Activated T-helper 2 cell treated with anti-CD3 and anti-CD28 coated beads, Interferon-gamma antibody, Interleukin-2, Interleukin-4, amounts not matched to agents 10 μg/mL and 5 μg/mL and 100 μg/mL, durations not matched to agents 14 hours and 24 hours and 36 hours (primary cell): ENCODE data around the gene RAX. TPM values are rescaled to one million over a fixed set of nuclear protein-coding genes. Genes with fewer than 3 reads are reported as not detected.

Source experiments
- DNase-seq: peaks from one replicate; pipeline ENCODE4 v3.0.0; 2021; ENCODE audit warnings: low spot score
- H3K27ac Mint-ChIP-seq: one replicate; pipeline ENCODE4 v1.8.0; 2021; ENCODE audit warnings: mixed read lengths
- H3K27me3 Mint-ChIP-seq: one replicate; pipeline ENCODE4 v1.8.0; 2021; ENCODE audit warnings: low read depth, mixed read lengths
- H3K36me3 Mint-ChIP-seq: one replicate; pipeline ENCODE4 v1.8.0; 2021; ENCODE audit warnings: low read depth, mixed read lengths
- H3K4me1 Mint-ChIP-seq: one replicate; pipeline ENCODE4 v1.8.0; 2021; ENCODE audit warnings: low read depth, mixed read lengths
- H3K4me3 Mint-ChIP-seq: one replicate; pipeline ENCODE4 v1.8.0; 2021; ENCODE audit warnings: low read depth, mild to moderate bottlenecking, moderate library complexity, mixed read lengths
- H3K9me3 Mint-ChIP-seq: one replicate; pipeline ENCODE4 v1.8.0; 2021; ENCODE audit warnings: mixed read lengths
- intact Hi-C: fragments of 100-400 bp; cut with micrococcal nuclease; formaldehyde crosslinking; loops from one replicate; pipeline ENCODE4 v1.15.1; 2023
- total RNA-seq: library from RNA; stranded (reverse); gene quantifications from 2 replicates; pipeline ENCODE4 v1.2.3, GENCODE V29; 2022

RAX gene
- total RNA-seq, 1 donor from 2014 or later = not detected

- no peak for DNase-seq
- intact Hi-C loops = no loop called here
- no peaks in the 10 kb centered on the region for H3K9me3 Mint-ChIP-seq
- H3K4me1 Mint-ChIP-seq = peaks cover 16% of the 10 kb centered on the region
- no peak overlapping the region for H3K27ac Mint-ChIP-seq
- no peaks in the 10 kb centered on the region for H3K36me3 Mint-ChIP-seq
- H3K4me3 Mint-ChIP-seq = no peak overlapping the region
- H3K27me3 Mint-ChIP-seq = peaks cover 80% of the 10 kb centered on the region
Observed at GRCh38 chr18:59270689-59271257, 2.5 kb downstream of the RAX start.

- peak overlapping the region; percentile 59 for H3K4me3 Mint-ChIP-seq
- intact Hi-C loops = loop anchor here (1.0 to 5.0 kb wide), 3 partner anchors 185 to 1832 kb away; partner anchors contain the start of genes CCBE1 and ONECUT2
Observed at GRCh38 chr18:59269563-59270119, 3.6 kb downstream of the RAX start.

GRCh38 chr18:59268721-59269562, 4.3 kb downstream of the RAX start:
- intact Hi-C loops = loop anchor here (1.0 to 5.0 kb wide), 3 partner anchors 185 to 1832 kb away; partner anchors contain the start of genes CCBE1 and ONECUT2
- Mint-ChIP-seq H3K9me3 (no peaks in the 10 kb centered on the region), H3K27me3 (peaks cover 77% of the 10 kb centered on the region), H3K4me1 (peaks cover 16% of the 10 kb centered on the region), H3K36me3 (no peaks in the 10 kb centered on the region), H3K27ac (no peak overlapping the region), H3K4me3 (peak overlapping the region; percentile 37)
- DNase-seq = peak; percentile 40

More at GRCh38 chr18:59269563-59270119, 3.6 kb downstream of the RAX start:
- H3K36me3 Mint-ChIP-seq = no peaks in the 10 kb centered on the region
- H3K9me3 Mint-ChIP-seq = no peaks in the 10 kb centered on the region
- peaks cover 16% of the 10 kb centered on the region for H3K4me1 Mint-ChIP-seq
- H3K27ac Mint-ChIP-seq = peak overlapping the region; percentile 33
- peaks cover 79% of the 10 kb centered on the region for H3K27me3 Mint-ChIP-seq
- DNase-seq = no peak

GRCh38 chr18:59268127-59268720, 5.0 kb downstream of the RAX start:
- Mint-ChIP-seq H3K27ac (no peak overlapping the region), H3K4me1 (peaks cover 16% of the 10 kb centered on the region), H3K4me3 (peak overlapping the region; percentile 5), H3K36me3 (no peaks in the 10 kb centered on the region), H3K27me3 (peaks cover 79% of the 10 kb centered on the region), H3K9me3 (no peaks in the 10 kb centered on the region)
- no peak for DNase-seq
- intact Hi-C loops = loop anchor here (5.0 kb wide), 2 partner anchors 429 to 1831 kb away; partner anchors contain the start of genes CCBE1 and ONECUT2

GRCh38 chr18:59267503-59268126, 5.6 kb downstream of the RAX start:
- DNase-seq = no peak
- peaks cover 16% of the 10 kb centered on the region for H3K4me1 Mint-ChIP-seq
- H3K27ac Mint-ChIP-seq = no peak overlapping the region
- intact Hi-C loops = loop anchor here (5.0 kb wide), 2 partner anchors 430 to 1830 kb away; partner anchors contain the start of genes CCBE1 and ONECUT2
- peak overlapping the region; percentile 5 for H3K4me3 Mint-ChIP-seq
- H3K36me3 Mint-ChIP-seq = no peaks in the 10 kb centered on the region
- peaks cover 85% of the 10 kb centered on the region for H3K27me3 Mint-ChIP-seq
- H3K9me3 Mint-ChIP-seq = no peaks in the 10 kb centered on the region

GRCh38 chr18:59266886-59267502, 6.3 kb downstream of the RAX start:
- Mint-ChIP-seq H3K27ac (no peak overlapping the region), H3K4me1 (peaks cover 16% of the 10 kb centered on the region)
- intact Hi-C loops = loop anchor here (5.0 kb wide), 2 partner anchors 430 to 1830 kb away; partner anchors contain the start of genes CCBE1 and ONECUT2

DNA sequence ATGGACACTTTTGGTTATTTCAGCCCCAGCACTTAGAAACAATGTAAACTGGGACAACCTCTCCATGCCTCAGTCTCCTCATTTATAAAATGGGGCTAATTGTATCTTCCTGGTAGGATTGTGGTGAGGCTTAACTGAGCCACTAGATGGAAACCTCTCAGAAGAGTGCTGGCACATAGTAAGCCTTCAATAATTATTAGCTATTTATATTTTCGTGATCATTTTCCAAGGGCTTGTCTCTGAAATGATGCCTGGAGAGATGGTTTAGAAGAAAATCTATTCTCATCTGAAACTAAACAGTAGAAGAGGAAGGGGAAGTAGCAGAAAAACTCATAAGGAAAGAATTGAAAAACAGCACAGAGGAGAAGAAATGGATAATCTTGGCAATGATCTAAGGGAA, 6.8 kb downstream of the RAX start:
- Mint-ChIP-seq H3K9me3 (no peaks in the 10 kb centered on the region), H3K4me1 (peaks cover 16% of the 10 kb centered on the region), H3K36me3 (no peaks in the 10 kb centered on the region), H3K4me3 (no peak overlapping the region), H3K27ac (no peak overlapping the region), H3K27me3 (peaks cover 83% of the 10 kb centered on the region)
- intact Hi-C loops = loop anchor here (5.0 kb wide), 2 partner anchors 431 to 1829 kb away; partner anchors contain the start of genes CCBE1 and ONECUT2
- no peak for DNase-seq

More at GRCh38 chr18:59266886-59267502, 6.3 kb downstream of the RAX start:
- Mint-ChIP-seq H3K4me3 (no peak overlapping the region), H3K9me3 (no peaks in the 10 kb centered on the region), H3K36me3 (no peaks in the 10 kb centered on the region), H3K27me3 (peaks cover 86% of the 10 kb centered on the region)
- no peak for DNase-seq

GRCh38 chr18:59265974-59266369, 7.3 kb downstream of the RAX start:
- Mint-ChIP-seq H3K27ac (no peak overlapping the region), H3K27me3 (peaks cover 82% of the 10 kb centered on the region), H3K9me3 (no peaks in the 10 kb centered on the region), H3K4me1 (peaks cover 16% of the 10 kb centered on the region), H3K4me3 (peak overlapping the region; percentile 58), H3K36me3 (no peaks in the 10 kb centered on the region)
- intact Hi-C loops = loop anchor here (1.0 to 5.0 kb wide), 3 partner anchors 7 to 1829 kb away; partner anchors contain the start of genes CCBE1, ONECUT2 and RAX
- DNase-seq = no peak

DNA sequence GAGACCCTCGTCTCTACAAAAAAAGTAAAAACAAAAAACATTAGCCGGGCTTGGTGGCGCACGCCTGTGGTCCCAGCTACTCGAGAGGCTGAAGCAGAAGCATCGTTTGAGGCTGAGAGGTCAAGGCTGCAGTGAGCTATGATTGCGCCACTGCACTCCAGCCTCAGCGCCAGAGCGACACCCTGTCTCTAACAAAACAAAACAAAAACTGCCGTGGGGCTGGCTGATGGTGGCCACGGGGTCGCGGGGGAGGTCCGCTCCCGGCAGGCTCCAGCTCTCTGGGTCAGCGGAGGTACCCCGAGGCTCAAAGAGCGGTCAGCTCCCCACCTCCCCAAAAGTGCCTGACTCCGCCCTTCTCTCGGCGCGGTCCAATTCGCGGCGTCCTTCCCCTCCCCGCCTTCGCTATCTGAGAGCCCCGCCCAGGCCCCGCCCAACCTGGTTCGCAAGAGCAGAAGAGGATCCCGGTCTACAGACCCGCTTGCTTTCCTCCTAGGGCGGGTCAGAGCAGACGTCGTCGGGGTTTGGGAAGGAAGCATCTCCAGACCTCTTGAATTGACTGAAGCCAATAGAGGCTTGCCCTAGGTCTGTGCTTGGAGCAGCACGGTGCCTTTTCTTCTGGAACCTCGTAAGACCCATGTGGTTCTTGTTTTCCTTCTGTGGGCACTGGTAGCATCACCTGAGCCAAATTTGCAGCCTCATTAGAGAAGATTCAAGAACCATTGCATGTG, 7.8 kb downstream of the RAX start:
- Mint-ChIP-seq H3K27me3 (peaks cover 81% of the 10 kb centered on the region), H3K4me3 (peak overlapping the region; percentile 58), H3K36me3 (no peaks in the 10 kb centered on the region), H3K9me3 (no peaks in the 10 kb centered on the region), H3K4me1 (peaks cover 12% of the 10 kb centered on the region), H3K27ac (no peak overlapping the region)
- intact Hi-C loops = loop anchor here (1.0 to 5.0 kb wide), 3 partner anchors 8 to 1828 kb away; partner anchors contain the start of genes CCBE1, ONECUT2 and RAX
- no peak for DNase-seq

- no peaks in the 10 kb centered on the region for H3K36me3 Mint-ChIP-seq
- no peaks in the 10 kb centered on the region for H3K9me3 Mint-ChIP-seq
- H3K4me1 Mint-ChIP-seq = peaks cover 11% of the 10 kb centered on the region
- intact Hi-C loops = loop anchor here (1.0 to 5.0 kb wide), 3 partner anchors 9 to 1827 kb away; partner anchors contain the start of genes CCBE1, ONECUT2 and RAX
- no peak for DNase-seq
- H3K27ac Mint-ChIP-seq = no peak overlapping the region
- peaks cover 78% of the 10 kb centered on the region for H3K27me3 Mint-ChIP-seq
- peak overlapping the region; percentile 58 for H3K4me3 Mint-ChIP-seq
Observed at GRCh38 chr18:59264651-59265245, 8.5 kb downstream of the RAX start.

- intact Hi-C loops = no loop called here
- H3K4me1 Mint-ChIP-seq = peaks cover 7% of the 10 kb centered on the region
- no peaks in the 10 kb centered on the region for H3K9me3 Mint-ChIP-seq
- H3K36me3 Mint-ChIP-seq = no peaks in the 10 kb centered on the region
- no peak overlapping the region for H3K4me3 Mint-ChIP-seq
- H3K27ac Mint-ChIP-seq = no peak overlapping the region
- no peak for DNase-seq
- peaks cover 79% of the 10 kb centered on the region for H3K27me3 Mint-ChIP-seq
Observed at GRCh38 chr18:59264121-59264571, 9.1 kb downstream of the RAX start.
